ENCODE data around the gene CDC27.
"Not testable (repeated sequence)": the region's sequence is repeated elsewhere in the genome, so short reads cannot be mapped to it uniquely, and the experiment has no call there.

The CDC27 gene

GRCh38 chr17:47197821-47198220, 8.7 kb upstream of the CDC27 start:
- no peak for DNase-seq (ENCODE audit: low read depth in 3 of 3)

DNA sequence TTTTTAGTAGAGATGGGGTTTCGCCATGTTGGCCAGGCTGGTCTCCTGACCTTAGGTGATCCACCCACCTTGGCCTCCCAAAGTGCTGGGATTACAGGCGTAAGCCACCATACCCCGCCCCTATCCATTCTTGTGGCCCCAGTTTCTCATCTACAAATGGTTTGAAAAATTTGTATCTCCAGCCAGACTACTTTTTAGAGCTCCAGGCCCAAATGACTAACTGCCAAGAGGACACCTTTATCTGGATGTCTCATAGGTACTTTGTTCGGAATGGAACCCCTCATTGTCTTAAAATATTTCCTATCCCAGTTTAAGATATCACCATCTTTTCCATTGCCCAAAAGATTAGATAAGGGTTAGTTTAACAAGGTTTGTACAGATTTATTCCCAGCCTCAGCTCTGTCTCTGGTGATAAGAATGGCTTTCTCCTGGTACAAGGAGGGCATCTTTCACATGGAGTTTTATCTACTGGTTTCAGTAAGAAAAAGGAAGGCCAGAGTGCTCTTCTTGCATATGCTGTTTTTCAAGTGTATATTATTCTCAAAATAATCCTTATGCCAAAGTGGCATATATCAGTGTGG, 4.9 kb upstream of the CDC27 start:
- DNase-seq (ENCODE audit: low read depth in 3 of 3), result no peak

GRCh38 chr17:47192554-47192953, 3.5 kb upstream of the CDC27 start:
- no peak for DNase-seq (ENCODE audit: low read depth in 3 of 3)

GRCh38 chr17:47190770-47191169, 1.7 kb upstream of the CDC27 start:
- DNase-seq (ENCODE audit: low read depth in 3 of 3), result no peak

- no peak for DNase-seq (ENCODE audit: low read depth in 3 of 3)
Measured at GRCh38 chr17:47190243-47190642, 1.1 kb upstream of the CDC27 start.

DNA sequence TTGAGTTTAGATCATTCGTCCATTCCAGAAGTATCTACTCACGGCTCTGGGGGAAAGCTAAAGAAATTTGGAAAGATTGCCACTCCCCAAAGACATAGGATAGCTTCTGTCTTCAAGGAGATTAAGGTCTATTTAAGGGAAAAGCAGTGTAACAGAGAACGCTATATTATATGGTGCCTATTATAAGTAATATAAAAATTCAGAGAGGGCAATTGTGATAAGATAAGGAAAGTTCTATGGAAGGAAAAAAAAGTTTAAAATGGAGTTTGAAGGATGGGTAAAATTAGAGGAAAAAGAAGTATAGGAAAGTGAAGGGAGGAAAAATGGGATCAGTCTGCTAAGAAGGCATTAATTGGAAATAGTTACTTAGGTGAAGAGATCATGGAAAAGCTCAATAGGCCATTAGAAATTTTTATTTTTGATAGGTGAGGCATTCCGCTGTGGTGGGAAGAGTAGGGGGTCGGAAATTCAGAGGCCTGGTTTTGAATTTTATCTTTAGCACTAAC, 690 bp upstream of the CDC27 start:
- no peak for DNase-seq (ENCODE audit: low read depth in 3 of 3)

GRCh38 chr17:47188271-47188875, 722 bp downstream of the CDC27 start:
- no peak for DNase-seq (ENCODE audit: low read depth in 3 of 3)

DNA sequence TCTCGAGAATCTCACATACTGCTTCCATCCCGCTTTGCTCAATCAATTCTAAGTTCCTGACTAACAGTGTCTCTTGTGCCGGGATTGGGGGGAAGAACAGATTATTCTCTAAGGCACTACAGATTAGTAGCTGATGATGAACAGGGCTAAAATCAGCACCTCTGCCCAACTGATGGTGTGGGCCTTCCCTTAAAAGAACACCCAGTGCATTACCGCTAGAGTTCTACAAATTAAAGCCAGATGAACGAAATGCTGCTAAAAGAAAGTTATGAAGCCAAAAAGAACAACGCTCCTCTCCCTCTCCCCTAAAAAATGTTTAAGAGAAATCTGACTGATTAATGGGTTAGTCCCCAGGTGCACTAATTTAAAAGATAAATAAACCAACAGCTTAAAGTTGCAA, 4.4 kb downstream of the CDC27 start:
- no peak for DNase-seq (ENCODE audit: low read depth in 3 of 3)

DNA sequence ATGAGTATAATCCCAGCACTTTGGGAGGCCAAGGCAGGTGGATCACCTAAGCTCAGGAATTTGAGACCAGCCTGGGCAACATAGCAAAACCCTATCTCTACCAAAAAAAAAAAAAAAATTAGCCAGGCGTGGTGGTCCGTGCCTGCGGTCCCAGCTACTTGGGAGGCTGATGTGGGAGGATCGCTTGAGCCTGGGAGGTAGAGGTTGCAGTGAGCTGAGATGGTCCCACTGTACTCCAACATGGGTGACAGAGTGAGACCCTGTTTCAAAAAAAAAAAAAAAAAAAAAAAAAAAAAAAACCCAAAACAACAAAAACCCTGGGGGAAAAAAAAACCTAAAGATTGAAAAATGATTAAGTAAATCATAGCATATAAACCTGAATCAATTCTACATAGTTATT, 8.1 kb downstream of the CDC27 start:
- DNase-seq (ENCODE audit: low read depth in 3 of 3), result not testable (repeated sequence)

DNA sequence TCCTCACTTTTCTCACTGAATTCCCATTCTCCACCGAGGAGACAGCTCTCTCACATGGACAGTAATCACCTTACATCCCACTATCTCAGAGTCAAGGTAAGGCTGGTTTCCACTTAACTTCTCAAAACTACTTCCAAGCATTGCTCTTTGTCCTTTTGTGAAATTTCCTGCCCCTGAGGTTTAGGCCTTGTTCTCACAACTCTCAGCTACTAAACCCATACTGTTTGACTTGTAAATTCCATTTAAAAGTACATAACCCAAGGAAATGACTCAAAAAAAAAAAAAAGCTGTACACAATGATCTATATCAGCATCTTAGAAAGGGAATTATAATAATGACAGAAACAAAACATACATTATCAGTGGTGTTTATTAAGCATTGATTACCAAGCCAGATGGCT, 8.8 kb downstream of the CDC27 start:
- DNase-seq (ENCODE audit: low read depth in 3 of 3), result no peak

DNA sequence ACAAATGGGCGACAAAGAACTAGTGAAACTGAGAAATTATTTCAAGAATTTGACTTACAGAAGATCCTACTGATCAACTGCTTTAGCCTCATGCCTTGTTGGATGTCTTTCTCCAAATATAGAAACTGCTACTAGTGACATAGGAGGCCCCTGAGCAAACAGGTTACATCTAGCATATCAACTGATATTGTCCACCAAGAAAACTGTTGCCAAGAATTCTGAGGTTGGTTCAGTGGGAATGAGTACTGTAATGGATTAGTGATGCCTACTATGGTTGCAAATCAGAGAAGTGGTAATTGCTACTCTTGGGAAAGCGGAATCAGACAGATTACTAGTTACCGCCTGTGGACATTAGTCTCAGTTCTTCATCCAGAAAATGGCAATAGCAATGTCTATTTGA, 10.0 kb downstream of the CDC27 start:
- DNase-seq (ENCODE audit: low read depth in 3 of 3), result no peak

DNA sequence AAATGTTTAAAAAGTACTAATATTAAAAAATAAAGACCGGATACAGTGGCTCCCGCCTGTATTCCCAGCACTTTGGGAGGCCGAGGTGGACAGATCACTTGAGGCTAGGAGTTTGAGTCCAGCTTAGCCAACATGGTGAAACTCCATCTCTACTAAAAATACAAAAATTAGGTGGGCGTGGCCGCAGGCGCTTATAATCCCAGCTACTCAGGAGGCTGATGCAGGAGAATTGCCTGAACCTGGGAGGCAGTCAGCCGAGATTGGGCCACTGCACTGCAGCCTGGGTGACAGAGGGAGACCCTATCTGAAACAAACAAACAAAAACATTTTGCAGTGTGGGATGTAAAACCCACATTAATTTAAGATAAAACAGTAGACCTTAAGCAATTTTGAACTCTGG, 11.8 kb downstream of the CDC27 start:
- no peak for DNase-seq (ENCODE audit: low read depth in 3 of 3)

DNA sequence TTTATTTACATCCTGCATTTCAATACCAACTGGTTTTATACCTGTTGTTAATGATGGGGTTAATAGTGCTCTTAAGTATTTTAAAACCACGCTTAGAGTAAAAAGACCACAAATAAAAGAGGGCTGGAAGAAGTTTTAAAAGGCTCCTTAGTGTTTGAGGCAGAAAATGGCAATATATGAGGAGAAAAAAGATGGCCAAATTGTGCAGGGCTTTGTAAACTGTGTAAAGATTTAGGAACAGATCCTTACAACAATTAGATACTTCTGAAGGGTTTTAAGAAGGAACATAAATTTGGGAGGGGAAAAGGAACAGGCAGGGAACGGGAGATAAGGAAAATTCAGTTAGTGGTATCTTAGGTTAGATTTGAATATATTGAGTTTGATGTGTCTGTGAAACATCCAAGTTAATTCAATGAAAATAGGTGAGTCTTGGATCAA, 12.7 kb downstream of the CDC27 start:
- DNase-seq (ENCODE audit: low read depth in 3 of 3), result no peak

GRCh38 chr17:47174823-47175222, 14.3 kb downstream of the CDC27 start:
- not testable (repeated sequence) for DNase-seq (ENCODE audit: low read depth in 3 of 3)

- DNase-seq (ENCODE audit: low read depth in 3 of 3), result no peak
Measured at GRCh38 chr17:47172696-47173565, 16.2 kb downstream of the CDC27 start.

DNA sequence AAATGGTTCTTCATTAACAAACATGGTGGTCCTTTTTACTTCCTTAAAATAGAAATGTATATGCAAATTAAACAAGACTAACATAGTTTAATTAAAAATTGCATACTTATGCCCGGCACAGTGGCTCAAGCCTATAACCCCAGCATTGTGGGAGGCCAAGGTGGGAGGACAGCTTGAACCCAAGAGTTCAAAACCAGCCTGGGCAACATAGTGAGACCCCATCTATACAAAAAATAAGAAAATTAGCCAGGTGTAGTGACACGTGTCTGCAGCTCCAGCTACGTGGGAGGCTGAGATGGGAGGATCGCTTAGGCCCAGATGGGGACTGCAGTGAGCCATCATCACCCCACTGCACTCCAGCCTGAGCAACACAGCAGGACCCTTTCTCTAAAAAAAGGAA, 18.4 kb downstream of the CDC27 start:
- DNase-seq (ENCODE audit: low read depth in 3 of 3), result no peak

- not testable (repeated sequence) for DNase-seq (ENCODE audit: low read depth in 3 of 3)
Measured at GRCh38 chr17:47168896-47169295, 20.2 kb downstream of the CDC27 start.

GRCh38 chr17:47166854-47167253, 22.2 kb downstream of the CDC27 start:
- DNase-seq (ENCODE audit: low read depth in 3 of 3), result not testable (repeated sequence)

GRCh38 chr17:47165137-47165536, 24.0 kb downstream of the CDC27 start:
- no peak for DNase-seq (ENCODE audit: low read depth in 3 of 3)

GRCh38 chr17:47164263-47164662, 24.8 kb downstream of the CDC27 start:
- no peak for DNase-seq (ENCODE audit: low read depth in 3 of 3)

GRCh38 chr17:47162013-47162622, 27.0 kb downstream of the CDC27 start:
- no peak for DNase-seq (ENCODE audit: low read depth in 3 of 3)

DNA sequence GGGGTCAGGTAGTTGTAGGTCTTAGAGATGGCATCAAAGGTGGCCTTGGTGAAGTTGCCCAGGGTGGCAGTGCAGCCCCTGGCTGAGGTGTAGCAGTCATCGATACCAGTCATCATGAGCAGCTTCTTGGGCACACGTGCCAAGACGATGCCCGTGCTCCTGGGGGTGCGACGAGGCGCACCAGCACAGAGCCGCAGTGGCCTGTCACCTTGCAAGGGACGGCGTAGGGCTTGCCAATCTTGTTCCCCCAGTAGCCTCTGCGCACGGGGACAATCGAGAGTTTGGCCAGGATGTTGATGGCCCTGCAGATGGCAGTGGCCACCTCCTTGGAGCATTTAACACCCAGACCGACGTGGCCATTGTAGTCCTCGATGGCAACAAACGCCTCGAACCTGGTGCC, 29.8 kb downstream of the CDC27 start:
- DNase-seq (ENCODE audit: low read depth in 3 of 3), result no peak
